ENCODE measurements around the gene NHEJ1.

The NHEJ1 gene

DNA sequence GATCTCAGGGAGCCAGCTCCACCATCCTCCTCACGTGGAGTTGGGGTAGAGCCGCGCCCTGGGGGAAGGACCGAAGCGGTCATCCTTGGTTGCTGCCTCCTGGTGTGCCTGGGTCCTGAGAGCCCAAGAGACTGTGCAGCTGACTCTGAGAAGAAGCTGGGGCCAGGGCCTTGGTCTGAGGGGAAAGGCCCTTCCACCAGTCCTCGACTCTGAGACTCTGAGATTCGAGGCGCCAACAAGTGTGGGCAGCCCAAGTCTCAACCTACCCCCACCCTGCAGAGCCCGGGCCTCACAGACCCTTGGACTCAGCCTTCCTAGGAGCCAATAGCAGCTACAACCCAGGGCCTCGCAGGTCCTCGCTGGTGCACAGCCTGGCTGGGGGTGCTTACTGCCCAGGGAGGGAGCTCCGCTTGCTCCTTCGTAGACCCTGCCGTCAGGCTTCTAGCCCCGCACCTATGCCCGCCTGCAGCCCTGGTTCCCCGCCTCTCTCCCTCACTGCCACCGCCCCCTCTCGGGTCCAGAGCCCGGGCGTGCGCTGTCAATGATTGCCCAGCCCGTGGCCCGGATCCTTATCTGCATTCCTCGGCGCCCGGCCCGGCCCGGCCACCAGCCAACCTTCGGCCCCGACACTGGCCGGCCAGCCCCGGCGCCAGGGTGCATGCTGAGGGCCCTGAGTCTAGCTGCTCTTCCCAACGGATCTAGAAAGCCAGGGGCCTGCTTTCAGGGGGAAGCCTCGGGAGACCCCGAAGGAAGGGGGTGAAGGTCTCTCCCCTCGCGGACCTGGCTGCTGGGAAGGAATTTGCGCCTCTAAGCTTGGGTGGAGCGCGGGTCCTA is 101.9 kb downstream of the NHEJ1 start:
- DNase-seq (ENCODE audit: low read depth, low spot score) = no peak

DNA sequence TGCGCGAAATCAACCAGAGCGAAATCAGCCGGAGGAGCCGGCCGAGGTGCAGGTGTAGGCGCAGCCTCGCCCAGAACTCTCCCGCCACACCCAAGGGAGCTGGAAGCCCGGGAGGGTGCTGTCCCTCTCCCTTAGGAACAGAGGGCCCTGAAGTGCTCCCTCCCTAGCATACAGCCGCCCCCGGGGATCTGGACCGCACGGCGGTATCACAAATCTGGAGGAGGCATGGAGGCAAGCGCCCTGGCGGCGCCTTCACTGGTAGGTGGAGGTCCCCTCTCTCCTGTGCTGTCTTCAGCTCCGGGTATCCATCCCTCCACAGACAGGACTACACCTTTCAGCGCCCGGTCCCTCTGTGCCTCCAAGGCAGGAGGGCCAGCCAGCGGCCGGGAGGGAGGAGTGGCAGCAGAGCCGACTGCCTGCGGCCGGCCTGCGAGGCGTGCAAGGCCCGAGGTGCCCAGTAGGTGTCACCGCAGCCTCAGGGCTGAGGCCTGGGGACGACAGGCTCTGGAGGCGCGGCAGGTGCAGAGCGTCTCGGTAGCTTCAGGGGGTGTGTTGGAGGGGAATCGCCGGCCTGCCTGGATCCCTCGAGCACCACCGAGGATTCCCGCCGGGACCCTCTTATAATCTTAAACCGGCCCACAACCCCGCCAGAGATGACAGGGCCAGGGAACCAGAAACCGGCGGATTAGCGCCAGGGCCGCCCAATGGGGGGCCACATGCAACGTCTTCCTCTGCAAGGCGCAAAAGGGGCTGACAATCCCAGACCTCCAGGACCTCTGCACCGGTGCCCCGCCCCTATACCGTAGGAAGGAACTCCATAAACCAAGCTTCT is 102.7 kb downstream of the NHEJ1 start:
- peak; percentile 30 for DNase-seq (ENCODE audit: low read depth, low spot score)

DNA sequence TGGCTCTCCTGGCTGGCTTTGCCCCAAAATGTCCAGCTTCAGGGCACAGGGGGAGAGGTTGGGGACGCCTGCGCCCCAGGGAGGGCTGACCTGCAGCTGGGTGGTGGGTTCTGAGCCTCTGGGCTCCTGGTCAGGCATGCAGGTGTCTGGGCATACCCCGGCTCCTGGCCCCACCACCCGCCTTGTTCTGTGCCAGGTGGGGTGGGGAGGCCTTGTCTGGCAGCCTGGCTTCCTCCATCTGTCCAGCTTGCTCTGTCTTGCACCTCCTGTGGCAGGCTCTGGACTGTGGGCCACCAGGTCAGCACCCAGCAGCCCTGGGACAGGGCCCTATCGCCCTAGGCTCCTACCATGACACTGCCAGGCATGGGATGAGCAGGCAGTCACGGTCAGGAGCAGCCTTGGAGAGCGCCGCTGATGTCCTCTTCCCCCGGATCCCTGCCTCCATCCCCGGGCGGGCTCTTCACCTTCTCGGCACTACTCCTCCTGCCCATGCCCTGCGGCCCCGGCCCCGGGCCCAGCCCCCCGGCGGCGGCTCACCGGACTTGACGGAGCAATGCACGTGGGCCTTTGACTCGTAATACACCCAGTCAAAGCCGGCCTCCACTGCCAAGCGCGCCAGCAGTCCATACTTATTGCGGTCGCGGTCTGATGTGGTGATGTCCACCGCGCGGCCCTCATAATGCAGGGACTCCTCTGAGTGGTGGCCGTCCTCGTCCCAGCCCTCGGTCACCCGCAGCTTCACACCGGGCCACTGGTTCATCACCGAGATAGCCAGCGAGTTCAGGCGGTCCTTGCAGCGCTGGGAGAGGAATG is 103.5 kb downstream of the NHEJ1 start:
- DNase-seq (ENCODE audit: low read depth, low spot score) = no peak

DNA sequence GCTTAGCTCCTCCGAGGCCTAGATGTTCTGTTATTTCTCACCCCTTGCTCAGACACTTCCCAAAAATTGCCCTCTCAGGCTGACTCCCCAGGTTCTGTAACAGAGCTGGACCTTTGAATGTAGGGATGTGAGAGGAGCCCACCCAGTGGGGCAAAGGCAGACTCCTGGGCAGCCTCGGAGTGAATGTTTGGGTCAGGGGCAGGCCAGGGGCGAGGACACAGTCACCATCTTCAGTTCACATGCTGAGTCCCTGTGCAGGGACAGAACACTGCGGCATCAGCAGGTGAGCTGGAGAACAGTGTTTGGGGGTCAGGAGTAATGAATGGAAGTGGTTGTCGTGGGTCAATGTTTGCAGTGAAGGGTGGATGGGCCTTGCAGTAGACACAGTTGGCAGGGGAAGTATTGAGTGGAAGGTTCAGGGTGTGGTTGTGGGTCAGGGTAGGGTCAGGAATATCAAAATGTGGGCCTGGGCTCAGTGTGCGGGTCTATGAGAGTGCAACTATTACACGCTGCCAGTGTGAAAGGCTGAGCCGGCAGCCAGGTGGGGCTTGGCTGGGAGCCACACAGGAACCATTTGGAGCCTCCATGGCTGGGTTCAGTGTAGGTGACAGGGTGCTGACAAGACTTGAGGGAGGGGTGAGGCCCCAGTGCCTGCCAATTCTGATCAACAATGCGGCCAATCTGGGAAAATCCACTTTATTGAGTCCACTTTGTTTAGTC is 104.3 kb downstream of the NHEJ1 start:
- no peak for DNase-seq (ENCODE audit: low read depth, low spot score)

DNA sequence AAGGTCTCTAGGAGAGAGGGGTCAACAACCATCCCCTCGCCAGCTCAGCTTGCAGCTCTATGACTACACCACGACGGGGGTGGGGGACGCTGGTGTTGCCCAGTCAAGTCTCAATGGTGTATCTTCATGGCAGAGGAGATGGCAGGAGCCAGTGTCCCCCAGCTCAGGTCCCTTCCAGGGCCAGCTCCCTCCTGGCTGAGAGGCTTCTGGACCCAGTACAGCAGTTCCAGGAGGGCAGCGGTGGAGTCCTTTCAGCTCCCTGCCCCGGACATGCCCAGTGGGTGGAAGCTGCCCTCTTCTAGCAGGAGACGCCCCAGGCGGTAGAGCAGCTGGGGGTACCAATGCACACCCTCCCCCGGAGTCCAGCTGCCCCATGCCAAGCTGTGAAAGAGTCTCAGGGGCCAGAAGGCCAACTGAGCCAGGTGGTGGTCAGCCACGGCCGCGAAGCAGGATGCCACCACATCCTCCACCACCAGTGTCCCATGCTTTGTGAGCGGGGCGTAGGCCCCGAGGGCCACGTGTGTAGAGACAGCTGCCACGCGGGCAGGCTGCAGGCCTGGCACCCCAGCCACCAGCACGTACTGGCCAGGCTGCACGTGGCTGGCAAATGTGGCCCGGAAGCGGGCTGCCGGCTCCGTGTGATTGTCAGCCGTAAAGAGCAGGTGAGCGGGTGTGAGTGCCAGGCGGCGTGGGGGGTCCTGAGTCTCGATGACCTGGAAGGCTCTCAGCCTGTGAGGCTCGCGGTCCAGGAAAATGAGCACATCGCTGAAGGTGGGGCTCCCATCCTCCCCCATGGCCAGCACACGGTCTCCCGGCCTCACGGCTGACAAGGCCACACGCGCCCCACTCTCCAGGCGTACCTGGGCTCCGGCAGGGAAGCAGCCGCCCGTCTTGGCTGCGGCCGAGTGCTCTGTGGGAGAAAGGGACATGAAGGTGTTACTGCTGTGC is 105.4 kb downstream of the NHEJ1 start:
- DNase-seq (ENCODE audit: low read depth, low spot score) = no peak

- DNase-seq (ENCODE audit: low read depth, low spot score) = no peak
Measured at GRCh38 chr2:219049282-219049681, 111.3 kb downstream of the NHEJ1 start.

DNA sequence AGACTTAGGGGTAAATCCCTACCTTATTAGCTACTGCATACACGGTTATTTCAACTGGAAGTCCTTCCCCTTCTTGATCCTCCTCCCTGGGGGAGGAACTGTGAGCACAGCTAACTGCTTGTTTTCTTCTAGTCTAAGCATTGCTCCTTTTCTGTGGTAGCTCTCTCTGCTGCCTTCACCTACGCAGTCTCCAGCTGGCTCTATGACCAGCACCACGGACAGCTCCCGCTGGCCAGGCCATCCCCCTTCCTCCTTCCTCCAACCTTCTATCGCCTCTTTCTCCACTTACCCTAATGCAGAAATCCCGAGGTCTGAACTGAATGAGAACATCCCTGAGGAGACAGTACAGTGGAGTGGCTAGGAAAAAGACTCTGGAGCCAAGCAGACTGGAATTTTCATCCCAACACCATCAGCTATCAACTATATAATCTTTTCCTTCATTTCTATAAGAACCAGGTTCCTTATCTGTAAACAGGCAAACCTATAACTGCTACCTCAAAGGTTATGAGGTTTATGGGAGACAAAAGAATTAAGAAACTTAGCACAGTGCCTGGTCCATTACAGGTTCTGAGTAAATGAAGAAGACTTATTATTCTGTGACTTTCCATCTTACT is 114.6 kb downstream of the NHEJ1 start:
- DNase-seq (ENCODE audit: low read depth, low spot score) = no peak

GRCh38 chr2:219042750-219043149 is 117.9 kb downstream of the NHEJ1 start:
- no peak for DNase-seq (ENCODE audit: low read depth, low spot score)

- DNase-seq (ENCODE audit: low read depth, low spot score) = no peak
Measured at GRCh38 chr2:219042157-219042556, 118.5 kb downstream of the NHEJ1 start.

- no peak for DNase-seq (ENCODE audit: low read depth, low spot score)
Measured at GRCh38 chr2:219041252-219041651, 119.4 kb downstream of the NHEJ1 start, which contains the start of gene CFAP65. CFAP65 (minus strand) TSS chr2:219041516; CDS start chr2:219039048, 2,468 bp downstream.

- DNase-seq (ENCODE audit: low read depth, low spot score) = no peak
Measured at GRCh38 chr2:219038600-219038999, 122.0 kb downstream of the NHEJ1 start.

DNA sequence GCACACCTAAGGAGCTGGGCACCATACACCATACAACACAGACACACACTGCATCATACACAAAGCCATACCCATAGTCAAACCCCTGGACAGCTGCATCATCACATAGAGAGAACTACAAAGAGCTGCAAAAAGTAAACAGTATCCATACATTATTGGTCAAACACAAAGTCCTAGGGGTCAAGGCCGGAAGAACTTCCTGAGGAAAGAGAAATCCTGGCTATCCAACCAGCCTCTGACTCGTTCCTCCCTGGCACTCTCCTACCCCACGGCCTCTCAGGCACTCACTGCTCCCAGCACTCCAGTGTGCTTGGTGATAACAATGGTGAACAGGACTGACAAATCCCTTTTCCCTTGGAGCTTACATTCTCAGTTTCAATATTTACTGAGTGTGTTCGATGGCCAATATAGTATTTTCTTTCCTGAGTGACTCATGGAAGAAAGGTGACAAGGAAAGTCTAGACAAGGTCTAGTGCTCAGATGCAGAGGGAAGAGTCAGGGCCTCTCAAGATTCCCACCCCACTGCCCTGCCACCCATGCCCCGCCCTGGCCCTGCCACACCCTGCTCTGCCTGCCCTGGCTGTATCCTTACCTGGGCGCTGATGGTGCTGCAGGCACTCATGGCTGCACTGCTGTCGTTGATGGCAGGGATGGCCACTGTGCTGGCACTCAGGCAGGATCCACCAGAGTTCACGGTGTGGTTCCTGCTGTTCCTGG is 122.7 kb downstream of the NHEJ1 start:
- no peak for DNase-seq (ENCODE audit: low read depth, low spot score)

- DNase-seq (ENCODE audit: low read depth, low spot score) = no peak
Measured at GRCh38 chr2:219035942-219036341, 124.7 kb downstream of the NHEJ1 start.

DNA sequence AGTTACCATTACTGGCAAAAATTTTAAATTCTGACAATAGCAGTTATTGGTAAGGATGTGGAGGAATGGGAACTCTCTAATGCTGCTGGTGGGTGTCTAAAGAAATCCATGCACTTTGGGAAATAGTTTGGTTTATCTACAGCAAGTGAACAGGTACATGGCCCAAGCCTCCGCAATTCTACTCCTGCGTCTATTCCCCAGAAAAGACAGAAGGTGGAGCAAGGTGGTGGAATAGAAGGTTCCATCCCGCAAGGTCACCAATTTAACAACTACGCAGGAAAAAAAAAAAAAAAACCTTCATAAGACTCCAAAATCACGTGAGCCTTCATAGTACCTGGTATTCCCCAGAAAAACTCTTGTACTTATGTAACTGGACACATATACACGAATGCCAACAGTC is 125.8 kb downstream of the NHEJ1 start:
- DNase-seq (ENCODE audit: low read depth, low spot score) = no peak

GRCh38 chr2:219032051-219032745 is 128.4 kb downstream of the NHEJ1 start:
- DNase-seq (ENCODE audit: low read depth, low spot score) = no peak

DNA sequence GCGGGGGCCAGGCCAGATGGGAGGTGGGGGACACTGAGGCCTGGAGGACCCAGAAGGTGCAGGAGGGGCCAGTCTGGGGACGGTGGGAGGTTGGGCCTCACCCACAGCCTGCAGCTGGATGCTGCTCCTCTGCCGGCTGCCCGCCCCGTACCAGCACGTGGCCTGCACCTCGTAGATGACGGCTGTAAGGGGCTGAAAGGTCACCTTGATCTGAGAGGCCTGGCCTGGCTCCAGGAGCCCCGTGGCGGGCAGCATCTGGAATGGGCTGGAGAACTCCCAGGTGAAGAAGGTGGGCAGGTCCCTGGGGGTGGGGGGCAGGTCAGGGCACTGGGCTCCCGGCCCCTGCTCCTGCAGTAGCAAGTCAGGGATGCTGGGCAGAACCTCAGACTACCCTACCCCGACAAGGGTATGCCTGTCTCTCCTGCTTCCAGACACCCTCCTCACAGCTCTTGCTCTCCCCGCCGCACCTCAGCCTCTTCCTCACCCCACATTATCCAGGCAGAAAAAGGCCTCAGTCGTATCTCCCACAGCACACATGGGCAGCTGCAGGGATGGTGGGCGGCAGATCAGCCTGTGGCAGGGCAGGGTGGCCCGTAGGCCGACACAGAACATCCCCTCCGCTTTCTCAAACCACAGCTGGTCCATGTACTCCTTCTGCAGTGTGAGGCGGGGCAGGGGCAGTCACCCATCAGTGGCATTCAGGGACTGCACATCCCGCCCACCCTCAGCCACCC is 129.4 kb downstream of the NHEJ1 start:
- no peak for DNase-seq (ENCODE audit: low read depth, low spot score)

DNA sequence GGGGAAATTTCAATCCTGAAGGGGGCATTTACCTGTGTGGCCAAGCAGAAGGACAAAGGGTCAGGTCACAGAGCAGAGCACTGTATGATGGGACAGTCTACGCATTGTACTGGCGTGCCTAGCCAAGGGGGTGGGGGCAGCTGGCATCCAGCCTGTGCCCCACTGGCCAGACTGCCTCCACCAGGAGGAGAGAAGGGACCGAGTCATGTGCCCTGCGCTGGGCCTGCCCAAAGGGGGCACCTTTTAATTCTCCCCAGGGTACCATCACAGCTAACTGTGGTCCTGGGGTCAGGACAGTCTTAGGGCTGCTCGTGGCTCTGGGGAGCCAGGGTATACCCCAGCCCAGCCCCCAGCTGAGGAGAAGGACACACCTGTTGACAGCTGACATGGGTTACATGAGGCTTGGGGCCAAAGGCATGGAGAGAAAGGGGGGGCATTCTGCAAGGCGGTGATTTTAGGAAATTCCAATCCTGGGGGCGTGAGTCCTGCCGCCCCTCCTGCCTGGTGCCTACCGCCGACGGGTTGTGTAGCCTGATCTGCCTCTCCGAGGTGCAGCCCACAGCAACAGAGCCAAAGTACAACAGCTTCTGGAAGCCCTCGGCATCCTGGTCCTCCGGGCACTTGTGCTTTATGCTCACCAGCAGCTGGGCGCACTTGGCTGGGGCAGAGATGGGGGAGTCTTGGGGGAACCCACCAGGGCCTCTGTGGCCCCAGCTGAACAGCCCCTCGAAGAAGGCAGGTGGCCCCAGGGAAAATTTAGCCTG is 130.3 kb downstream of the NHEJ1 start:
- DNase-seq (ENCODE audit: low read depth, low spot score) = no peak

All from activated CD4-positive, CD25-positive, alpha-beta regulatory T cell treated with anti-CD3 and anti-CD28 coated beads, Interleukin-2, amount 50 U/mL, for 16 hours (primary cell).